Astrocyte of the cerebellum (primary cell): ENCODE measurements around the gene TBC1D30.

Experiments used
- DNase-seq: peaks from one replicate; pipeline ENCODE4 v3.0.0-alpha.2; 2011; ENCODE audit warnings: low read depth
- H3K4me3 ChIP-seq: 2 replicates; pipeline ENCODE4 v1.5.1; 2011; ENCODE audit warnings: mild to moderate bottlenecking, low read depth, low read length, moderate library complexity
- CTCF ChIP-seq: IDR thresholded peaks from 2 replicates; pipeline ENCODE4 v1.5.1; 2012; ENCODE audit warnings: low read length, low read depth, moderate library complexity, mild to moderate bottlenecking; ENCODE audit errors: missing control alignments
- in situ Hi-C: cut with HindIII; loops from 2 replicates; pipeline ENCODE4 v1.10.0; 2017; ENCODE audit warnings: low sequenced_read_pairs

TBC1D30 gene

DNA sequence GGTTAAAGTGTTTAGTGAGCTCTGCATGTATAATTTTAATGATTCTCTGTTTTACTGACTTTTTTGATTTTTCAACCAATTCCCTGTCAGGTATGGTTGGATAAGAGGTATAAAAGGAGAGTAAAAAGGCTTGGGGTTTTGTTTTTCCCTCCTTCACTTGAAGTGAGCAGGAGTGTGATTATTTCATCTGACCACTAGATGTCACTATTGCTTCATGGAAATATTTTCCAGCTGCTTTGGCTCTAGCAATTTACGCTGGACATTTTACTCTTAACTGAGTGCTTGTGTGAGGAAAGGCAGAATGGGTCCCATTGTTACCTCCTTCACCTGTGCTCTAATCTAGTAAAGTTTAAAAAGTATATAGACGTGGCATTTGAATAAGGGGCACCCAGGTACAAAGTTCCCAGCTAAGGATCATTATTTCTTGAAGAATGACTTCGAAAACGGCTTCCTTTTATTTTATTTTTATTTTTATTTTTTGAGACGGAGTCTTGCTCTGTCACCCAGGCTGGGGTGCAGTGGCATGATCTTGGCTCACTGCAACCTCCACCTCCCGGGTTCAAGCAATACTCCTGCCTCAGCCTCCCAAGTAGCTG is 66.5 kb downstream of the TBC1D30 start:
- peak; percentile 56 for TF ChIP-seq CTCF
- peak; percentile 53 for DNase-seq
- in situ Hi-C loops = no loop called here
- no peak overlapping the region for H3K4me3 ChIP-seq

GRCh38 chr12:64891629-64892028 is 67.2 kb downstream of the TBC1D30 start:
- no peak overlapping the region for H3K4me3 ChIP-seq
- no peak for TF ChIP-seq CTCF
- in situ Hi-C loops = no loop called here
- DNase-seq = no peak

- in situ Hi-C loops = no loop called here
- H3K4me3 ChIP-seq = no peak overlapping the region
- no peak for TF ChIP-seq CTCF
- DNase-seq = no peak
Observed at GRCh38 chr12:64892561-64892960, 68.1 kb downstream of the TBC1D30 start.

- no peak for DNase-seq
- in situ Hi-C loops = no loop called here
- TF ChIP-seq CTCF = no peak
- H3K4me3 ChIP-seq = no peak overlapping the region
Observed at GRCh38 chr12:64893961-64894360, 69.5 kb downstream of the TBC1D30 start.

DNA sequence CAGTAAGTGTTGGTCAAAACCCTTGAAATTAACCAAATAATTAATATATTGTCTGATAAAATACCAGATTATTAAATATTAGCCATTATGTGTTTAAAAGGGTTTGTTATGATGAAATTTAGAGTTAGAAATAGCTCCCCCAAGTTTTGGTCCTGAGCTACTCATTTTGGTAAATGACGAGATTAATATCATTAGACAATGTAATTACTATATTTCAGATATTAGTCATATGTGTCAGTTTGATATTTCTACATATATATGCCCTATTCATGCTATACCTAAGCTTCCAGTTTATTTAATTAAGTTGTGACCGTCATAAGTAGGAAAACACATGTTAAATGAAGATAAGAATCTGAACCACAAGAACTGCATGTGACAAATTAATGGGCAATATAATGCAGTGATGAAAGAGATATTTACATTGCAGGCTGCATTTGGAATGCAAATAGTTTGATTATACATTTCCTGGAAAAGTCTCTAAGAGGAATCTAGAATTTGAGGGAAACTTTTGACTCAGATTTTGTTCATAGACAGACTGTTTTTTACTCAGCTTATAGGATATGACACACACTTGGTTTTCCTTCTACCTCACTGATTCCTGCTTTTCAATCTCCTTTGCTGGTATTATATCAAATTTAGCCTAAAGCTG is 70.5 kb downstream of the TBC1D30 start:
- no peak overlapping the region for H3K4me3 ChIP-seq
- TF ChIP-seq CTCF = no peak
- in situ Hi-C loops = no loop called here
- no peak for DNase-seq

DNA sequence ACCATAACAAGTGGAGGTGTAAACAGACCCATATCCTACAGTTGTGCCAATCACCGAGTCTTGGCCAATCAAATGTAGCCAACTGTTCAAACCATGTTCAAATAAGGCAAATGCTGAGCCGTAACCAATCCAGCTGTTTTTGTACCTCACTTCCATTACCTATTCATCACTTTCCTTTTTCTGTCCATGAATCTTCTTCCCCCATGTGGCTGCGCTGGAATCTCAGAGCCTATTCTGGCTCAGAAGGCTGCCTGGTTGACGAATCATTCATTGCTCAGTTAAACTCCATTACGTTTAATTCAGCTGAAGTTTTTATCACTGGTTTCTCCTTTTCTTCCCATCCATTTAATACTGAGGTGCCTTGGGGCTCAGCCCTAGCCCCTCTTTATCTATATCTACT is 71.1 kb downstream of the TBC1D30 start:
- DNase-seq = peak; percentile 9
- H3K4me3 ChIP-seq = no peak overlapping the region
- in situ Hi-C loops = no loop called here
- TF ChIP-seq CTCF = no peak

- DNase-seq = no peak
- H3K4me3 ChIP-seq = no peak overlapping the region
- no peak for TF ChIP-seq CTCF
- in situ Hi-C loops = no loop called here
Observed at GRCh38 chr12:64900540-64900939, 76.1 kb downstream of the TBC1D30 start.
